K562 (cell line): ENCODE data around the gene SAMD8. TPM values are rescaled to one million over a fixed set of nuclear protein-coding genes. Genes with fewer than 3 reads are reported as not detected.
"Not testable (repeated sequence)": the region's sequence is repeated elsewhere in the genome, so short reads cannot be mapped to it uniquely, and the experiment has no call there.

Experiments used
- ATAC-seq: fragments of 200-7000 bp; cut with Tn5 transposase; 3 replicates; pipeline ENCODE4 v1.9.1; 2020; ENCODE audit warnings: moderate library complexity
- BruUV-seq: library from RNA; stranded (reverse); fragments of 400-500 nt; replicated peaks from 2 replicates; lab custom pipeline; 2021; lab: Mats Ljungman, UMichigan
- CTCF ChIA-PET: fragments of 300-600 bp; formaldehyde crosslinking; extraction: SDS; loops from one replicate; lab custom pipeline; 2021; ENCODE audit warnings: low intra/inter-chr PET ratio; lab: Yijun Ruan, JAX
- POLR2A ChIA-PET: fragments of 300-600, 350-650 bp; sonication (Branson Sonifier 250); formaldehyde crosslinking; extraction: SDS; loops from one replicate; lab custom pipeline; 2021; ENCODE audit warnings: antibody characterized with exemption, inconsistent platforms; lab: Yijun Ruan, JAX
- DNase-seq, 4 experiments: peaks; one replicate each; pipeline versions ENCODE4 v3.0.0 to v3.0.0-alpha.2; 2011 to 2018; ENCODE audit warnings: low spot score in 3 of 4, mixed read lengths in 3 of 4; ENCODE audit errors: extremely low read depth in 1 of 4
- FAIRE-seq: peaks from 2 replicates; lab custom pipeline; 2011; peaks lifted over from hg19 to GRCh38; lab: Jason Lieb, UNC
- H2AFZ ChIP-seq: 2 replicates; pipeline ENCODE4 v1.6.0; 2011; ENCODE audit warnings: low read depth, low read length, control low read depth, inconsistent platforms
- H3K27ac ChIP-seq: fragments of 200-600 bp; 3 replicates; pipeline ENCODE4 v1.8.0; 2011; ENCODE audit warnings: low read depth, mild to moderate bottlenecking, control low read depth, inconsistent platforms, low read length, moderate library complexity, mixed read lengths; ENCODE audit errors: extremely low read depth
- H3K27me3 ChIP-seq, 2 experiments: fragments of 300-600 bp in 1 of 2; 2 replicates in 1 of 2; 3 replicates in 1 of 2; pipeline versions ENCODE4 v1.6.0 to v1.8.0; 2011; ENCODE audit warnings: inconsistent platforms in 2 of 2, low read length in 2 of 2, mild to moderate bottlenecking in 1 of 2, mixed read lengths in 1 of 2, moderate library complexity in 1 of 2; ENCODE audit not compliant: control insufficient read depth in 2 of 2, insufficient read depth in 2 of 2
- H3K36me3 ChIP-seq: fragments of 300-600 bp; 3 replicates; pipeline ENCODE4 v1.8.0; 2011; ENCODE audit warnings: mild to moderate bottlenecking, low read length, inconsistent platforms; ENCODE audit not compliant: control insufficient read depth, insufficient read depth
- H3K4me1 ChIP-seq, 2 experiments: fragments of 200-600 bp in 1 of 2; replicated peaks in 1 of 2; 2 replicates in 1 of 2; 3 replicates in 1 of 2; pipeline versions ENCODE4 v1.5.1 to v1.8.0; 2011; ENCODE audit warnings: inconsistent platforms in 2 of 2, low read length in 2 of 2, mild to moderate bottlenecking in 1 of 2, mixed read lengths in 1 of 2, moderate library complexity in 1 of 2; ENCODE audit not compliant: control insufficient read depth in 2 of 2, insufficient read depth in 2 of 2
- H3K4me2 ChIP-seq: 2 replicates; pipeline ENCODE4 v1.6.1; 2011; ENCODE audit warnings: low read length, control low read depth, inconsistent platforms, mixed read lengths; ENCODE audit not compliant: insufficient read depth
- H3K4me3 ChIP-seq: fragments of 200-600 bp; sonication (generic), shearing (Covaris generic); 2 replicates; pipeline ENCODE4 v1.5.1; 2016; ENCODE audit warnings: control low read depth, inconsistent platforms
- H3K79me2 ChIP-seq: fragments of 200-600 bp; 3 replicates; pipeline ENCODE4 v1.8.0; 2011; ENCODE audit warnings: low read length, inconsistent platforms; ENCODE audit not compliant: control insufficient read depth, insufficient read depth
- H3K9ac ChIP-seq, 2 experiments: 2 replicates each; pipeline versions ENCODE4 v1.6.0 to v1.6.1; 2011; ENCODE audit warnings: low read depth in 2 of 2, low read length in 2 of 2, control low read depth in 1 of 2, inconsistent platforms in 1 of 2, mild to moderate bottlenecking in 1 of 2, mixed read lengths in 1 of 2; ENCODE audit not compliant: insufficient read depth in 1 of 2
- H3K9me1 ChIP-seq: one replicate; pipeline ENCODE4 v1.6.0; 2011; ENCODE audit warnings: inconsistent platforms, mild to moderate bottlenecking, low read length, moderate library complexity; ENCODE audit not compliant: control insufficient read depth, insufficient read depth
- H3K9me3 ChIP-seq: replicated peaks from 2 replicates; pipeline ENCODE4 v1.5.1; 2011; ENCODE audit warnings: low read depth, low read length, inconsistent platforms; ENCODE audit not compliant: control insufficient read depth, insufficient read depth
- H4K20me1 ChIP-seq: replicated peaks from 2 replicates; pipeline ENCODE4 v1.6.1; 2011; ENCODE audit warnings: low read length, inconsistent platforms, mixed read lengths; ENCODE audit not compliant: control insufficient read depth, insufficient read depth
- ATF7 ChIP-seq: fragments of 450-650 bp; IDR thresholded peaks from 2 replicates; pipeline ENCODE4 v1.7.1; 2014; ENCODE audit warnings: mild to moderate bottlenecking, moderate library complexity
- BCOR ChIP-seq: fragments of 450-650 bp; IDR thresholded peaks from 2 replicates; pipeline ENCODE4 v1.6.1; 2016
- CBFA2T3 ChIP-seq: fragments of 450-650 bp; IDR thresholded peaks from 2 replicates; pipeline ENCODE4 v1.6.1; 2017
- JUND ChIP-seq, 2 experiments: IDR thresholded peaks; 2 replicates in 1 of 2; 3 replicates in 1 of 2; pipeline ENCODE4 v1.6.1; 2011; ENCODE audit warnings: borderline replicate concordance in 2 of 2, low read depth in 2 of 2, low read length in 2 of 2, improper control_type of control experiment in 1 of 2, missing biosample characterization in 1 of 2, missing genetic modification characterization in 1 of 2, missing genetic modification reagents in 1 of 2
- KDM1A ChIP-seq, 2 experiments: fragments of 450-650 bp; IDR thresholded peaks; 2 replicates each; pipeline ENCODE4 v1.6.1; 2016; ENCODE audit warnings: mild to moderate bottlenecking in 2 of 2
- POLR3A ChIP-seq: IDR thresholded peaks from 2 replicates; pipeline ENCODE4 v1.6.1; 2011; ENCODE audit warnings: borderline replicate concordance, mild to moderate bottlenecking, moderate library complexity; ENCODE audit not compliant: insufficient read length, insufficient read depth; ENCODE audit errors: extremely low read depth
- SREBF2 ChIP-seq: sonication (generic); formaldehyde crosslinking; IDR thresholded peaks from 2 replicates; pipeline ENCODE4 v1.4.0; 2020; ENCODE audit warnings: mild to moderate bottlenecking, missing genetic modification reagents
- TBP ChIP-seq: optimal IDR thresholded peaks from 2 replicates; pipeline ENCODE3; 2011; ENCODE audit warnings: low read depth, low read length, improper control_type of control experiment
- ZNF184 ChIP-seq: sonication (generic); formaldehyde crosslinking; IDR thresholded peaks from 2 replicates; pipeline ENCODE4 v1.5.0; 2020; ENCODE audit warnings: missing genetic modification reagents
- ZNF347 ChIP-seq: fragments of 450-650 bp; formaldehyde crosslinking; IDR thresholded peaks from 2 replicates; pipeline ENCODE4 v1.4.0; 2020; ENCODE audit warnings: low read depth, mild to moderate bottlenecking, moderate library complexity
- WGBS: fragments of 100-300 bp; shearing (Covaris generic); methylation state at CpG from one replicate; pipeline ENCODE4 v1.1.6; 2016; ENCODE audit warnings: low coverage, mixed read lengths; ENCODE audit not compliant: insufficient coverage; ENCODE audit errors: missing lambda C conversion rate; 5-methylcytosine and 5-hydroxymethylcytosine counted together
- in situ Hi-C: fragments of 300-500 bp; cut with MboI; formaldehyde crosslinking; loops from 4 replicates; pipeline ENCODE4 v1.15.0; 2018; ENCODE audit warnings: inconsistent platforms, mixed read lengths
- intact Hi-C: fragments of 100-400 bp; cut with micrococcal nuclease; formaldehyde crosslinking; loops from 2 replicates; pipeline ENCODE4 v1.14.2; 2022
- polyA plus RNA-seq, 8 experiments: library from polyadenylated mRNA; depleted of rRNA in 4 of 8; stranded (reverse) in 5 of 8; unstranded in 3 of 8; fragments of >200 nt; fragmentation: Nextera tagmentation in 2 of 8; fragmentation: Illumina TruSeq in 1 of 8; extraction: Ambion mirVana in 2 of 8; extraction: Trizol in 1 of 8; gene quantifications; 2 replicates each; pipeline versions ENCODE4 v1.2.1 to v1.2.3, GENCODE V29; 2011 to 2014; ENCODE audit warnings: inconsistent platforms in 1 of 8, missing spikeins in 1 of 8
- total RNA-seq, 7 experiments: library from RNA; depleted of rRNA in 6 of 7; stranded (reverse); fragments of >200 nt in 6 of 7; fragmentation: Illumina TruSeq in 2 of 7; extraction: Trizol in 2 of 7; gene quantifications; 2 replicates each; pipeline versions ENCODE4 v1.2.1 to v1.2.3, GENCODE V29; 2011 to 2021; ENCODE audit warnings: low replicate concordance in 1 of 7

The SAMD8 gene
- total and polyA plus RNA-seq, 9 of the 15 experiments (the other 6 are each of a cell fraction or from before 2014, with no cell fraction given) = 2.7 to 16.1 (median 6.2) TPM

DNA sequence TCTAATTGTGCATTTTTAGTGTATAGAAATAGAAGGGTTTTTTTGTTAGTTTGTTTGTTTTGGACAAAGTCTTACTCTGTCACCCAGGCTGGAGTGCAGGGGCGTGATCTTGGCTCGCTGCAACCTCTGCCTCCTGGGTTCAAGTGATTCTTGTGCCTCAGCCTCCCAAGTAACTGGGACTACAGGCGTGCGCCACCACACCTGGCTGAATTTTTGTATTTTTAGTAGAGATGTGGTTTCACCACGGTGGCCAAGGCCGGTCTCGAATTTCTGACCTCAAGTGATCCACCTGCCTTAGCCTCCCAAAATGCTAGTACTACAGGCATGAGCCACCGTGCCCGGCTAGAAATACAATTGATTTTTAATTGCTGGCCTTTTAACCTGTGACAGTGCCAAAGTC, 77.1 kb downstream of the SAMD8 start:
- H3K27ac ChIP-seq, H3K4me3 ChIP-seq, BruUV-seq, H3K27me3 ChIP-seq, H4K20me1 ChIP-seq, H3K79me2 ChIP-seq, H2AFZ ChIP-seq, H3K4me2 ChIP-seq, H3K9me3 ChIP-seq, in situ Hi-C loops, DNase-seq, FAIRE-seq, H3K9me1 ChIP-seq, H3K36me3 ChIP-seq, ATAC-seq, H3K9ac ChIP-seq: not testable (repeated sequence)
- H3K4me1 ChIP-seq = peaks cover 6 to 25% of the 10 kb centered on the region in 2 experiments; a peak in 4 of 5 replicates
- TF ChIP-seq BCOR = peak; percentile 62
- TF ChIP-seq KDM1A (IDR thresholded peaks at IDR 0.05) = 0 out of 4 replicates have a peak, but pooled peaks of 1 of the 2 experiments have one; percentile 30
- ChIA-PET POLR2A (interaction anchor here (0.7 to 1.9 kb wide), 4 partner anchors 17 to 198 kb away, joined by 3 to 5 read pairs (median 4); no protein-coding TSS in a partner anchor), CTCF (interaction anchor here (1.0 to 4.9 kb wide), 4 partner anchors 23 to 89 kb away, joined by 3 to 45 read pairs (median 20); partner anchors contain the start of gene COMTD1)
- 87% methylated on average over 9 of the region's 9 CpGs for WGBS
- intact Hi-C loops = loop anchor here (1.0 to 5.0 kb wide), 4 partner anchors 23 to 76 kb away; partner anchors contain the start of gene SAMD8

DNA sequence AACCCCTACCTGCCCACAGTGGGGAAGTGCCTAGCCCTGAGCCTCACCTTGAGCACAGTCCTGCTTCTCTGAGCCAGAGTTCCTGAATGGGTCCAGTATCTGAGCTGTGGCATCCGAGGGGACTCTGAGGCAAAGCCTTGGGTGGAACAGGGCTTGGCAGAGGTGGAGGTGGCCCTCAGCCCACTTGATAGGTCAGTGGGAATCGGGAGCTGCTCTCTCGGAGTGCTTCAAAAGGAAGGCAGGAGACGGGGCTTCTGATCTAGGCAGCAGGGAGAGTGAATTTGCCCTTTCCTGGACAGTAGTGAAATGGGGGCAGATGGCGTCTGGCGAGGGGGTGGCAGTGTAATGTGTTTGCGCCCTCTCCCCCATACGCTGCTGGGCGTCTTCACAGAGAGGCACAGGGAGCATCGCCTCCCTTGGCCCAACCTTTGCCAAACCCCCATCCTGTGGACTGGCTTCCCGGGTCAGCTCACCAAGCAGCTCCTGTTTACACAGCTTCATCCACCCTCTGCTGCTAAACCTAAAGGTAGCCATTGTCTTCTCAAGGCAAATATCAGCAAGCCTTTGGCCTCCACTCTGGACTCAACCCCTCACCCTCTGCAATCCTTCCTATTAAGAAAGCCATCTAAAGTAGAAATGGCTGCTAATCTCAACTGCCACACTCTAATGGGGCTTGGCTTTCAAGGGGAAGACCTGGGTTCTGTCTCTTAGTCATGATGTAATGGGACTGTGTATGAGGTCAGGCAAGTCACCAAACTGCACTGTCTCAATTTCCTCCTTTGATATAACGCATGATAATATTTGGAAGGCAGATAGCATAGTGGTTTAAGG, 78.0 kb downstream of the SAMD8 start:
- no peaks in the 10 kb centered on the region for H3K9me3 ChIP-seq
- H3K27ac ChIP-seq = no peak overlapping the region
- no peak overlapping the region for H3K4me3 ChIP-seq
- peaks cover 6 to 31% of the 10 kb centered on the region in 2 experiments; a peak in 4 of 5 replicates for H3K4me1 ChIP-seq
- no peak overlapping the region for H3K4me2 ChIP-seq
- ATAC-seq (no peak), DNase-seq (no peak), FAIRE-seq (no peak)
- POLR2A ChIA-PET = interaction anchor here (0.9 to 1.9 kb wide), 5 partner anchors 9 to 44 kb away, joined by 3 to 5 read pairs (median 4); partner anchors contain the start of gene VDAC2
- no peaks in the 10 kb centered on the region for H4K20me1 ChIP-seq
- peak overlapping the region in 1 of 2 experiments; percentile 70; a peak in 2 of 4 replicates for H3K9ac ChIP-seq
- no peaks in the 10 kb centered on the region for H3K36me3 ChIP-seq
- BruUV-seq = no TSS peak
- in situ Hi-C loops = no loop called here
- H3K27me3 ChIP-seq = no peaks in the 10 kb centered on the region
- CTCF ChIA-PET = interaction anchor here (1.0 to 4.9 kb wide), 3 partner anchors 42 to 90 kb away, joined by 3 to 45 read pairs (median 38); partner anchors contain the start of gene COMTD1
- H3K79me2 ChIP-seq = no peaks in the 10 kb centered on the region
- H3K9me1 ChIP-seq = peaks cover 3% of the 10 kb centered on the region
- WGBS = 76% methylated on average over 10 of the region's 12 CpGs
- no peak overlapping the region for H2AFZ ChIP-seq
- intact Hi-C loops = loop anchor here (5.0 kb wide), 1 partner anchor 77 kb away; the partner anchor contains the start of gene SAMD8
- TF ChIP-seq SREBF2 (CRISPR knock-in tag) (no peak), CBFA2T3 (0 out of 2 replicates have a peak, but pooled peaks have one; percentile 7), TBP (peak; percentile 75), JUND (IDR thresholded peaks at IDR 0.05; ENCODE audit: borderline replicate concordance, low read depth, low read length) (no peak), JUND (tag; IDR thresholded peaks at IDR 0.05; ENCODE audit: borderline replicate concordance, low read depth, low read length) (0 out of 3 replicates have a peak, but pooled peaks have one; percentile 29), ZNF347 (CRISPR knock-in tag) (no peak), ATF7 (peak; percentile 62; the same call in 1 of the 2 replicates), ZNF184 (CRISPR knock-in tag) (no peak), POLR3A (peak; percentile 45)
